ENCODE measurements around the gene ITGB3BP.

DNA sequence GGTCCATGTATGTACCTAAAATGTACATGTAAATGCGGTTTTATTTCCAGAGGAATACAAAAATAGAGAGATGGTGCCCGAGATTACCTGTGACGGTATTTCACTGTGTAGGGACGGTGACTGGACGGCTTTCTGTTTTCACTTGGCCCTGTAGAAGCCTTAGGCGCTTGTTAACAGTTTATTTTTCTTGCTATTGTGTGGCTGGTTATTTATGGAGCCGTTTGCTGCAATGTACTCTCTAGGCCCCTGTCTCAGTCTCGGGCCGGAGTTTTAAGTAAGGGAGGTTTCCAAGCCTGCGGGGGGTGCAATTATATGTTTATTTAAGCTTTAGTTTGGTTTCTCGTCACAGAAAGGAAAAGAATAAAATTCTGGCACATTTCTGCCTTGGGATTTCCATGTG is 713 bp upstream of the ITGB3BP start:
- TF ChIP-seq, protein P1, sequence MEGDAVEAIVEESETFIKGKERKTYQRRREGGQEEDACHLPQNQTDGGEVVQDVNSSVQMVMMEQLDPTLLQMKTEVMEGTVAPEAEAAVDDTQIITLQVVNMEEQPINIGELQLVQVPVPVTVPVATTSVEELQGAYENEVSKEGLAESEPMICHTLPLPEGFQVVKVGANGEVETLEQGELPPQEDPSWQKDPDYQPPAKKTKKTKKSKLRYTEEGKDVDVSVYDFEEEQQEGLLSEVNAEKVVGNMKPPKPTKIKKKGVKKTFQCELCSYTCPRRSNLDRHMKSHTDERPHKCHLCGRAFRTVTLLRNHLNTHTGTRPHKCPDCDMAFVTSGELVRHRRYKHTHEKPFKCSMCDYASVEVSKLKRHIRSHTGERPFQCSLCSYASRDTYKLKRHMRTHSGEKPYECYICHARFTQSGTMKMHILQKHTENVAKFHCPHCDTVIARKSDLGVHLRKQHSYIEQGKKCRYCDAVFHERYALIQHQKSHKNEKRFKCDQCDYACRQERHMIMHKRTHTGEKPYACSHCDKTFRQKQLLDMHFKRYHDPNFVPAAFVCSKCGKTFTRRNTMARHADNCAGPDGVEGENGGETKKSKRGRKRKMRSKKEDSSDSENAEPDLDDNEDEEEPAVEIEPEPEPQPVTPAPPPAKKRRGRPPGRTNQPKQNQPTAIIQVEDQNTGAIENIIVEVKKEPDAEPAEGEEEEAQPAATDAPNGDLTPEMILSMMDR (optimal IDR thresholded peaks at IDR 0.05 in 1 of 3, IDR thresholded peaks at IDR 0.05 in 1 of 3, conservative IDR thresholded peaks at IDR 0.05 in 1 of 3; ENCODE audit: extremely low read depth in 1 of 3, insufficient read depth in 2 of 3, low read length in 3 of 3) = no peak
- no peak for TF ChIP-seq EZH2 (IDR thresholded peaks at IDR 0.05; ENCODE audit: low read length)
